ENCODE data around the gene HOXB8. TPM values are rescaled to one million over a fixed set of nuclear protein-coding genes. Genes with fewer than 3 reads are reported as not detected.

HOXB8 gene
- total RNA-seq, 1 experiment from 2014 or later: 11.2 TPM

- peak; percentile 92 for DNase-seq (ENCODE audit: low read depth)
Measured at GRCh38 chr17:48637323-48638260, 22.5 kb upstream of the HOXB8 start.

- DNase-seq (ENCODE audit: low read depth): no peak
Measured at GRCh38 chr17:48636177-48637018, 21.3 kb upstream of the HOXB8 start.

- no peak for DNase-seq (ENCODE audit: low read depth)
Measured at GRCh38 chr17:48634493-48635208, 19.6 kb upstream of the HOXB8 start.

GRCh38 chr17:48633266-48633677 is 18.2 kb upstream of the HOXB8 start:
- DNase-seq (ENCODE audit: low read depth): no peak

GRCh38 chr17:48632579-48633265 is 17.6 kb upstream of the HOXB8 start:
- no peak for DNase-seq (ENCODE audit: low read depth)

- no peak for DNase-seq (ENCODE audit: low read depth)
Measured at GRCh38 chr17:48631693-48632578, 16.8 kb upstream of the HOXB8 start.

- no peak for DNase-seq (ENCODE audit: low read depth)
Measured at GRCh38 chr17:48630925-48631692, 16.0 kb upstream of the HOXB8 start.

- no peak for DNase-seq (ENCODE audit: low read depth)
Measured at GRCh38 chr17:48630009-48630924, 15.2 kb upstream of the HOXB8 start.

GRCh38 chr17:48629411-48629759 is 14.3 kb upstream of the HOXB8 start:
- no peak for DNase-seq (ENCODE audit: low read depth)

- DNase-seq (ENCODE audit: low read depth): no peak
Measured at GRCh38 chr17:48628649-48629410, 13.7 kb upstream of the HOXB8 start.

GRCh38 chr17:48627623-48628521 is 12.8 kb upstream of the HOXB8 start:
- no peak for DNase-seq (ENCODE audit: low read depth)

GRCh38 chr17:48627118-48627597 is 12.1 kb upstream of the HOXB8 start:
- no peak for DNase-seq (ENCODE audit: low read depth)

- peak; percentile 94 for DNase-seq (ENCODE audit: low read depth)
Measured at GRCh38 chr17:48626245-48627117, 11.4 kb upstream of the HOXB8 start, which contains the start of gene HOXB9. TSS of gene HOXB9 (minus strand) at chr17:48626358. CDS start at chr17:48626269, 89 bp downstream.

GRCh38 chr17:48625495-48626244 is 10.6 kb upstream of the HOXB8 start:
- DNase-seq (ENCODE audit: low read depth): peak; percentile 62

Measured in HT1080 (cell line).